ENCODE data around the gene SULT2B1.

- TF ChIP-seq CTCF (IDR thresholded peaks at IDR 0.05; ENCODE audit: low read length) = no peak
- no peak for TF ChIP-seq EZH2 (optimal IDR thresholded peaks at IDR 0.05; ENCODE audit: low read depth, low read length)
- no peak for TF ChIP-seq EZH2phosphoT487 (IDR thresholded peaks at IDR 0.05; ENCODE audit: low read length)
Observed at GRCh38 chr19:48571378-48572162, 19.6 kb downstream of the SULT2B1 start.
